HCT116 (cell line): Measurements from ENCODE around the gene ANKRD63. TPM values are rescaled to one million over a fixed set of nuclear protein-coding genes. Genes with fewer than 3 reads are reported as not detected.
A peak's percentile ranks its signal among the peaks of the same experiment; 100 is the strongest.

ENCODE experiments used
- ATAC-seq: fragments of 200-7000 bp; cut with Tn5 transposase; 2 replicates; pipeline ENCODE4 v1.9.1; 2020; ENCODE audit warnings: mild to moderate bottlenecking, moderate library complexity
- BruUV-seq: library from RNA; stranded (reverse); fragments of 400-500 nt; replicated peaks from 2 replicates; lab custom pipeline; 2021; lab: Mats Ljungman, UMichigan
- CTCF ChIA-PET: fragments of 300-600 bp; sonication (Branson Sonifier 250); formaldehyde crosslinking; loops from one replicate; lab custom pipeline; 2021; ENCODE audit warnings: antibody characterized with exemption; lab: Charles Lee
- POLR2A ChIA-PET: fragments of 300-600, 350-600 bp; sonication (Branson Sonifier 250); formaldehyde crosslinking; loops from one replicate; lab custom pipeline; 2021; ENCODE audit warnings: antibody characterized with exemption; lab: Charles Lee
- RAD21 ChIA-PET, 2 experiments: fragments of 300-600 bp; sonication (Branson Sonifier 250); formaldehyde crosslinking; loops; one replicate each; lab custom pipeline; 2023; ENCODE audit warnings: low total read pairs in 2 of 2; ENCODE audit not compliant: uncharacterized antibody in 2 of 2, unreplicated experiment in 2 of 2, low non-redundant PET in 1 of 2; lab: Charles Lee
- DNase-seq: peaks from one replicate; pipeline ENCODE4 v3.0.0-alpha.2; 2010; ENCODE audit warnings: low read depth, low spot score
- H2AFZ ChIP-seq: fragments of 200-600 bp; shearing (Covaris generic), sonication (generic); 2 replicates; pipeline ENCODE4 v1.6.1; 2017; ENCODE audit warnings: low read depth, mixed run types, mixed read lengths, antibody characterized with exemption, low read length; ENCODE audit not compliant: poor library complexity, severe bottlenecking
- H3K27ac ChIP-seq: 2 replicates; pipeline ENCODE4 v1.5.1; 2012; ENCODE audit warnings: low read depth, low read length
- H3K27me3 ChIP-seq: fragments of 200-600 bp; sonication (generic); 2 replicates; pipeline ENCODE4 v1.6.1; 2016; ENCODE audit warnings: mixed run types, low read length, mixed read lengths; ENCODE audit not compliant: insufficient read depth
- H3K36me3 ChIP-seq, 2 experiments: fragments of 200-500 bp in 1 of 2; fragments of 200-600 bp in 1 of 2; sonication (Bioruptor generic) in 1 of 2; sonication (generic) in 1 of 2; 2 replicates each; pipeline versions ENCODE4 v1.5.1 to v1.6.1; 2014 to 2016; ENCODE audit warnings: low read length in 2 of 2, inconsistent platforms in 1 of 2, mixed read lengths in 1 of 2, mixed run types in 1 of 2; ENCODE audit not compliant: insufficient read depth in 2 of 2, control insufficient read depth in 1 of 2
- H3K4me1 ChIP-seq, 2 experiments: fragments of 200-600 bp in 1 of 2; sonication (generic) in 1 of 2; 2 replicates each; pipeline versions ENCODE4 v1.5.1 to v1.6.1; 2012 to 2017; ENCODE audit warnings: low read length in 2 of 2, inconsistent platforms in 1 of 2, mild to moderate bottlenecking in 1 of 2, mixed read lengths in 1 of 2, mixed run types in 1 of 2, moderate library complexity in 1 of 2; ENCODE audit not compliant: insufficient read depth in 2 of 2, control insufficient read depth in 1 of 2
- H3K4me2 ChIP-seq: fragments of 200-600 bp; sonication (generic); 2 replicates; pipeline ENCODE4 v1.6.1; 2017; ENCODE audit warnings: mixed run types, low read length, mixed read lengths
- H3K4me3 ChIP-seq, 2 experiments: fragments of 200-600 bp in 1 of 2; sonication (generic) in 1 of 2; replicated peaks in 1 of 2; 2 replicates each; pipeline ENCODE4 v1.5.1; 2011 to 2016; ENCODE audit warnings: low read length in 2 of 2, control low read depth in 1 of 2, low read depth in 1 of 2, mild to moderate bottlenecking in 1 of 2, mixed read lengths in 1 of 2, mixed run types in 1 of 2
- H3K79me2 ChIP-seq: fragments of 200-600 bp; sonication (generic); 2 replicates; pipeline ENCODE4 v1.6.1; 2017; ENCODE audit warnings: mild to moderate bottlenecking, mixed run types, low read length, moderate library complexity, mixed read lengths; ENCODE audit not compliant: insufficient read depth
- H3K9ac ChIP-seq: fragments of 200-600 bp; sonication (generic); 2 replicates; pipeline ENCODE4 v1.6.1; 2016; ENCODE audit warnings: low read length, mixed read lengths
- H3K9me2 ChIP-seq: fragments of 200-600 bp; sonication (generic), shearing (Covaris generic); 2 replicates; pipeline ENCODE4 v1.6.1; 2017; ENCODE audit warnings: mixed run types, mild to moderate bottlenecking, moderate library complexity; ENCODE audit not compliant: insufficient read depth
- H3K9me3 ChIP-seq, 2 experiments: fragments of 200-500 bp in 1 of 2; fragments of 200-600 bp in 1 of 2; sonication (Bioruptor generic) in 1 of 2; sonication (generic) in 1 of 2; 2 replicates each; pipeline ENCODE4 v1.6.1; 2014 to 2017; ENCODE audit warnings: low read length in 2 of 2, mixed read lengths in 2 of 2, inconsistent platforms in 1 of 2, low read depth in 1 of 2, mild to moderate bottlenecking in 1 of 2, mixed run types in 1 of 2, moderate library complexity in 1 of 2; ENCODE audit not compliant: control insufficient read depth in 1 of 2, insufficient read depth in 1 of 2
- H4K20me1 ChIP-seq: fragments of 200-600 bp; sonication (generic), shearing (Covaris generic); 2 replicates; pipeline ENCODE4 v1.6.1; 2017; ENCODE audit warnings: mixed run types, mild to moderate bottlenecking, moderate library complexity; ENCODE audit not compliant: insufficient read depth
- ELF1 ChIP-seq: IDR thresholded peaks from 2 replicates; pipeline ENCODE4 v1.6.1; 2012; ENCODE audit warnings: low read depth, borderline replicate concordance
- EZH2 ChIP-seq: fragments of 200-600 bp; sonication (generic); IDR thresholded peaks from 2 replicates; pipeline ENCODE4 v1.6.1; 2017; ENCODE audit warnings: antibody characterized with exemption, mixed run types
- JUND ChIP-seq: IDR thresholded peaks from 2 replicates; pipeline ENCODE4 v1.6.1; 2012
- POLR2AphosphoS5 ChIP-seq: IDR thresholded peaks from 2 replicates; pipeline ENCODE4 v1.6.1; 2011; ENCODE audit warnings: mild to moderate bottlenecking, low read depth, low read length, moderate library complexity
- RAD21 ChIP-seq: IDR thresholded peaks from 2 replicates; pipeline ENCODE4 v1.6.1; 2012; ENCODE audit warnings: low read depth, mild to moderate bottlenecking
- REST ChIP-seq: IDR thresholded peaks from 2 replicates; pipeline ENCODE4 v1.6.1; 2012; ENCODE audit warnings: low read depth
- SIN3A ChIP-seq: IDR thresholded peaks from 2 replicates; pipeline ENCODE4 v1.6.1; 2012; ENCODE audit warnings: low read depth
- TCF7L2 ChIP-seq: IDR thresholded peaks from 2 replicates; pipeline ENCODE4 v1.7.0; 2011; ENCODE audit warnings: borderline replicate concordance, inconsistent platforms; ENCODE audit not compliant: insufficient read depth, insufficient read length; ENCODE audit errors: extremely low read depth
- ZBTB33 ChIP-seq: IDR thresholded peaks from 2 replicates; pipeline ENCODE4 v1.6.1; 2011; ENCODE audit warnings: mild to moderate bottlenecking, low read length, moderate library complexity; ENCODE audit not compliant: insufficient replicate concordance; ENCODE audit errors: extremely low read depth
- ZFX ChIP-seq: fragments of 450-650 bp; IDR thresholded peaks from 2 replicates; pipeline ENCODE4 v1.6.1; 2017
- intact Hi-C: fragments of 100-400 bp; cut with micrococcal nuclease; formaldehyde crosslinking; loops from 2 replicates; pipeline ENCODE4 v1.10.0; 2022
- total RNA-seq: library from RNA; stranded (reverse); gene quantifications from one replicate; pipeline ENCODE4 v1.2.1, GENCODE V29; 2021; ENCODE audit not compliant: unreplicated experiment

Gene ANKRD63
- total RNA-seq, 1 experiment from 2014 or later: 0.89 TPM

DNA sequence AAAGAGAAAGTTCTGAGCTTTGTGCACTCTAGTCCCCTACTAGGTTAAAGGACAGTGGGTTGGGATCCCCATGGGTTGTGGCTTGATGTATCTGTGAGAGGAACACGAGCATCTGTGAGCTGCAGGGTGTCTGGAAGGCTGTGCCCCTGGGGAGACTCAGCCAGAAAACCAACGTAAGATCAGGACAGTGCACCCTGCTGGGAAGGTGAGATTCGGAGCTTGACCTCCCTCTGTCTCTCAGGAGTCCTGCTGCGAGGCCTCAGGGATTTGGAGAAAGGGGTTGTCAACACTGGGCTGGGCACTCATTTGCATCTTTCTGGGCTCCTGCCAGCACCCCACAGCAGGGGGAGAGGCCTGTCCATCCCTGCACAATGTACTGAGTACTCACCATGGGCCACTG is 15.2 kb downstream of the ANKRD63 start:
- H3K9ac ChIP-seq: no peak overlapping the region
- ATAC-seq: no peak
- intact Hi-C loops: no loop called here
- no peak overlapping the region for H2AFZ ChIP-seq
- BruUV-seq: no TSS peak
- H3K4me3 ChIP-seq: no peak overlapping the region
- no peaks in the 10 kb centered on the region for H4K20me1 ChIP-seq
- no peak for TF ChIP-seq RAD21
- TF ChIP-seq TCF7L2: no peak
- TF ChIP-seq POLR2AphosphoS5: no peak
- no peak for TF ChIP-seq ELF1
- TF ChIP-seq ZBTB33: no peak
- TF ChIP-seq ZFX: no peak
- no peak for TF ChIP-seq SIN3A
- no peak for TF ChIP-seq JUND
- no peak for TF ChIP-seq EZH2
- TF ChIP-seq REST: no peak
- TF ChIP-seq, all 23 proteins: peak for 0
- Histone ChIP-seq H3K79me2 (no peaks in the 10 kb centered on the region), H3K36me3 (peaks cover 0 to 3% of the 10 kb centered on the region in 2 experiments; a peak in 1 of 4 replicates), H3K9me2 (no peaks in the 10 kb centered on the region), H3K4me2 (no peak overlapping the region), H3K27me3 (no peaks in the 10 kb centered on the region), H3K4me1 (peaks cover 17 to 28% of the 10 kb centered on the region in 2 experiments), H3K9me3 (no peaks in the 10 kb centered on the region), H3K27ac (peak overlapping the region; percentile 57; the same call in 1 of the 2 replicates)
- POLR2A ChIA-PET: no interaction called here
- RAD21 ChIA-PET: no interaction called here
- DNase-seq: no peak
- CTCF ChIA-PET: interaction anchor here (1.0 to 1.7 kb wide), 3 partner anchors 12 to 322 kb away, joined by 3 to 5 read pairs (median 5); no protein-coding TSS in a partner anchor
